HepG2 (cell line): ENCODE results near the gene TMPO. TPM values are rescaled to one million over a fixed set of nuclear protein-coding genes. Genes with fewer than 3 reads are reported as not detected.
A peak's percentile ranks its signal among the peaks of the same experiment; 100 is the strongest.

Source experiments
- CBFB ChIP-seq: sonication (generic); formaldehyde crosslinking; IDR thresholded peaks from 2 replicates; pipeline ENCODE4 v1.4.0; 2020; ENCODE audit warnings: missing genetic modification reagents
- EED ChIP-seq: sonication (generic); formaldehyde crosslinking; IDR thresholded peaks from 2 replicates; pipeline ENCODE4 v1.5.0; 2020; ENCODE audit warnings: mild to moderate bottlenecking, missing genetic modification reagents
- ETV5 ChIP-seq: IDR thresholded peaks from 2 replicates; pipeline ENCODE4 v1.6.1; 2018; ENCODE audit warnings: missing biosample characterization, missing genetic modification reagents, inconsistent platforms, borderline replicate concordance
- JDP2 ChIP-seq: sonication (generic); formaldehyde crosslinking; IDR thresholded peaks from 2 replicates; pipeline ENCODE4 v1.8.1; 2022; ENCODE audit warnings: missing genetic modification reagents, borderline replicate concordance
- KLF13 ChIP-seq: sonication (generic); formaldehyde crosslinking; IDR thresholded peaks from 2 replicates; pipeline ENCODE4 v1.4.0; 2020; ENCODE audit warnings: mild to moderate bottlenecking, missing genetic modification reagents
- MAFF ChIP-seq: IDR thresholded peaks from 2 replicates; pipeline ENCODE4 v1.6.1; 2011; ENCODE audit warnings: low read depth, low read length, improper control_type of control experiment
- MTA3 ChIP-seq: sonication (generic); formaldehyde crosslinking; IDR thresholded peaks from 2 replicates; pipeline ENCODE4 v1.4.0; 2020; ENCODE audit warnings: missing genetic modification reagents
- PCBP1 ChIP-seq: fragments of 200-400 bp; formaldehyde crosslinking; IDR thresholded peaks from 2 replicates; pipeline ENCODE4 v1.6.1; 2017; ENCODE audit warnings: mild to moderate bottlenecking, low read depth, low read length, borderline replicate concordance
- SOX13 ChIP-seq, 3 experiments: fragments of 450-650 bp in 1 of 3; sonication (generic) in 1 of 3; formaldehyde crosslinking in 1 of 3; IDR thresholded peaks in 2 of 3; conservative IDR thresholded peaks in 1 of 3; 2 replicates each; pipeline versions ENCODE4 v1.5.0 to v1.6.1; 2016 to 2020; ENCODE audit warnings: antibody characterized with exemption in 1 of 3, mild to moderate bottlenecking in 1 of 3, missing compliant biosample characterization in 1 of 3, missing genetic modification reagents in 1 of 3, moderate library complexity in 1 of 3
- ZBTB42 ChIP-seq: sonication (generic); formaldehyde crosslinking; IDR thresholded peaks from 2 replicates; pipeline ENCODE4 v1.5.0; 2020; ENCODE audit warnings: mild to moderate bottlenecking, missing genetic modification reagents
- ZBTB43 ChIP-seq: sonication (generic); formaldehyde crosslinking; conservative IDR thresholded peaks from 2 replicates; pipeline ENCODE4 v1.4.0; 2020; ENCODE audit warnings: missing genetic modification reagents
- ZKSCAN5 ChIP-seq: sonication (generic); formaldehyde crosslinking; IDR thresholded peaks from 2 replicates; pipeline ENCODE4 v1.5.1; 2020; ENCODE audit warnings: mild to moderate bottlenecking, missing genetic modification reagents
- ZNF280D ChIP-seq: sonication (generic); formaldehyde crosslinking; IDR thresholded peaks from 2 replicates; pipeline ENCODE4 v1.5.1; 2020; ENCODE audit warnings: mild to moderate bottlenecking, missing genetic modification reagents
- ZNF317 ChIP-seq: sonication (generic); formaldehyde crosslinking; IDR thresholded peaks from 2 replicates; pipeline ENCODE4 v1.5.0; 2020; ENCODE audit warnings: mild to moderate bottlenecking, missing genetic modification reagents
- ZNF407 ChIP-seq: sonication (generic); formaldehyde crosslinking; IDR thresholded peaks from one replicate; pipeline ENCODE4 v1.5.1; 2020; ENCODE audit warnings: mild to moderate bottlenecking, missing genetic modification reagents; ENCODE audit errors: not compliant biosample characterization
- ZNF784 ChIP-seq: sonication (generic); formaldehyde crosslinking; IDR thresholded peaks from 2 replicates; pipeline ENCODE4 v1.5.1; 2020; ENCODE audit warnings: missing genetic modification reagents, mild to moderate bottlenecking, borderline replicate concordance
- polyA plus RNA-seq, 8 experiments: library from polyadenylated mRNA; depleted of rRNA in 3 of 8; stranded (reverse) in 7 of 8; unstranded in 1 of 8; fragments of >200 nt; fragmentation: Illumina TruSeq in 4 of 8; extraction: Trizol in 4 of 8; gene quantifications; 2 replicates each; pipeline versions ENCODE4 v1.2.1 to v1.2.3, GENCODE V29; 2011 to 2016; ENCODE audit warnings: low read depth in 4 of 8, missing spikeins in 1 of 8, mixed read lengths in 1 of 8; ENCODE audit not compliant: insufficient read depth in 1 of 8
- total RNA-seq, 5 experiments: library from RNA; depleted of rRNA; stranded (reverse); fragments of >200 nt; fragmentation: Illumina TruSeq; extraction: Trizol; gene quantifications; 2 replicates each; pipeline ENCODE4 v1.2.3, GENCODE V29; 2016; ENCODE audit warnings: low read depth in 1 of 5

Gene TMPO
- total and polyA plus RNA-seq, 2 of the 13 experiments (the other 11 are each of a cell fraction or from before 2014, with no cell fraction given), result 24.2 to 167 TPM

- TF ChIP-seq ZNF784, result no peak
- no peak for TF ChIP-seq MTA3
- TF ChIP-seq ZBTB43 (CRISPR knock-in tag), result no peak
- no peak for TF ChIP-seq MAFF
- TF ChIP-seq ETV5 (CRISPR knock-in tag), result no peak
- no peak for TF ChIP-seq ZNF280D (CRISPR knock-in tag)
- no peak for TF ChIP-seq KLF13 (CRISPR knock-in tag)
- no peak for TF ChIP-seq CBFB (CRISPR knock-in tag)
- no peak for TF ChIP-seq ZNF407 (CRISPR knock-in tag)
- TF ChIP-seq JDP2, result no peak
- no peak for TF ChIP-seq ZNF317 (CRISPR knock-in tag)
- no peak for TF ChIP-seq ZBTB42
- no peak for TF ChIP-seq PCBP1
- no peak for TF ChIP-seq ZKSCAN5 (CRISPR knock-in tag)
- TF ChIP-seq SOX13 (IDR thresholded peaks at IDR 0.05), result no peak
- TF ChIP-seq SOX13 (CRISPR knock-in tag; conservative IDR thresholded peaks at IDR 0.05 in 1 of 2, IDR thresholded peaks at IDR 0.05 in 1 of 2), result peak in 1 of 2 experiments; percentile 50; a peak in 1 of 4 replicates
- TF ChIP-seq EED, result no peak
These were observed 58.7 kb downstream of the TMPO start (continued) for GRCh38 chr12:98574110-98574509.
